ENCODE data around the gene POU6F2. TPM values are rescaled to one million over a fixed set of nuclear protein-coding genes. Genes with fewer than 3 reads are reported as not detected.

POU6F2 gene
- total and polyA plus RNA-seq, 4 experiments from 2014 or later = not detected

GRCh38 chr7:39069031-39069430 lies 91.3 kb downstream of the POU6F2 start:
- intact Hi-C loops (cut with micrococcal nuclease) = no loop called here
- Mint-ChIP-seq H3K36me3 (no peaks in the 10 kb centered on the region), H3K4me1 (no peaks in the 10 kb centered on the region), H3K4me3 (no peak overlapping the region), H3K27me3 (peaks cover 0 to 2% of the 10 kb centered on the region in 2 donors), H3K9me3 (no peaks in the 10 kb centered on the region), H3K27ac (no peak overlapping the region)
- Histone ChIP-seq H3K4me3 (ENCODE audit: low read length in 2 of 2) (no peak overlapping the region), H3K27ac (ENCODE audit: low read depth, low read length) (no peak overlapping the region), H3K27me3 (ENCODE audit: insufficient read depth, low read length) (no peaks in the 10 kb centered on the region), H3K36me3 (ENCODE audit: insufficient read depth, low read length) (no peaks in the 10 kb centered on the region), H3K9me3 (ENCODE audit: control insufficient read depth in 1 of 2, low read length in 2 of 2) (no peaks in the 10 kb centered on the region), H3K4me1 (ENCODE audit: insufficient read depth, low read length) (no peaks in the 10 kb centered on the region)
- DNase-seq = no peak
- CTCF ChIA-PET (ENCODE audit: partially characterized antibody) = no interaction called here
- POLR2A ChIA-PET (ENCODE audit: partially characterized antibody) = no interaction called here

- Histone ChIP-seq H3K4me3 (ENCODE audit: low read length in 2 of 2) (no peak overlapping the region), H3K9me3 (ENCODE audit: control insufficient read depth in 1 of 2, low read length in 2 of 2) (no peaks in the 10 kb centered on the region), H3K27ac (ENCODE audit: low read depth, low read length) (no peak overlapping the region), H3K4me1 (ENCODE audit: insufficient read depth, low read length) (no peaks in the 10 kb centered on the region), H3K36me3 (ENCODE audit: insufficient read depth, low read length) (no peaks in the 10 kb centered on the region), H3K27me3 (ENCODE audit: insufficient read depth, low read length) (no peaks in the 10 kb centered on the region)
- no peak for DNase-seq
- Mint-ChIP-seq H3K27ac (no peak overlapping the region), H3K27me3 (peaks cover 0 to 2% of the 10 kb centered on the region in 2 donors), H3K4me3 (no peak overlapping the region), H3K9me3 (no peaks in the 10 kb centered on the region), H3K36me3 (no peaks in the 10 kb centered on the region), H3K4me1 (no peaks in the 10 kb centered on the region)
- ChIA-PET POLR2A (ENCODE audit: partially characterized antibody) (no interaction called here), CTCF (ENCODE audit: partially characterized antibody) (no interaction called here)
- intact Hi-C loops (cut with micrococcal nuclease) = no loop called here
These were observed 92.5 kb downstream of the POU6F2 start for GRCh38 chr7:39069896-39070881.

- Mint-ChIP-seq H3K36me3 (no peaks in the 10 kb centered on the region), H3K27me3 (peaks cover 0 to 2% of the 10 kb centered on the region in 2 donors), H3K27ac (no peak overlapping the region), H3K4me3 (no peak overlapping the region), H3K9me3 (no peaks in the 10 kb centered on the region), H3K4me1 (no peaks in the 10 kb centered on the region)
- H3K27ac ChIP-seq (ENCODE audit: low read depth, low read length) = no peak overlapping the region
- CTCF ChIA-PET (ENCODE audit: partially characterized antibody) = no interaction called here
- POLR2A ChIA-PET (ENCODE audit: partially characterized antibody) = no interaction called here
- H3K9me3 ChIP-seq (ENCODE audit: control insufficient read depth in 1 of 2, low read length in 2 of 2) = no peaks in the 10 kb centered on the region
- no peaks in the 10 kb centered on the region for H3K27me3 ChIP-seq (ENCODE audit: insufficient read depth, low read length)
- no peaks in the 10 kb centered on the region for H3K4me1 ChIP-seq (ENCODE audit: insufficient read depth, low read length)
- H3K36me3 ChIP-seq (ENCODE audit: insufficient read depth, low read length) = no peaks in the 10 kb centered on the region
- intact Hi-C loops (cut with micrococcal nuclease) = no loop called here
- no peak overlapping the region for H3K4me3 ChIP-seq (ENCODE audit: low read length in 2 of 2)
- DNase-seq = no peak
These were observed 93.4 kb downstream of the POU6F2 start for GRCh38 chr7:39071116-39071515.

- no peaks in the 10 kb centered on the region for H3K9me3 Mint-ChIP-seq
- Histone ChIP-seq H3K36me3 (ENCODE audit: insufficient read depth, low read length) (no peaks in the 10 kb centered on the region), H3K4me1 (ENCODE audit: insufficient read depth, low read length) (no peaks in the 10 kb centered on the region), H3K4me3 (ENCODE audit: low read length in 2 of 2) (no peak overlapping the region), H3K27me3 (ENCODE audit: insufficient read depth, low read length) (no peaks in the 10 kb centered on the region), H3K27ac (ENCODE audit: low read depth, low read length) (no peak overlapping the region), H3K9me3 (ENCODE audit: control insufficient read depth in 1 of 2, low read length in 2 of 2) (no peaks in the 10 kb centered on the region)
- no peak overlapping the region for H3K4me3 Mint-ChIP-seq
- peaks cover 0 to 2% of the 10 kb centered on the region in 2 donors for H3K27me3 Mint-ChIP-seq
- POLR2A ChIA-PET (ENCODE audit: partially characterized antibody) = no interaction called here
- no peak overlapping the region for H3K27ac Mint-ChIP-seq
- CTCF ChIA-PET (ENCODE audit: partially characterized antibody) = no interaction called here
- no peaks in the 10 kb centered on the region for H3K36me3 Mint-ChIP-seq
- H3K4me1 Mint-ChIP-seq = no peaks in the 10 kb centered on the region
- no peak for DNase-seq
- intact Hi-C loops (cut with micrococcal nuclease) = no loop called here
These were observed 95.7 kb downstream of the POU6F2 start for GRCh38 chr7:39073432-39073831.

- intact Hi-C loops (cut with micrococcal nuclease) = no loop called here
- H3K4me3 Mint-ChIP-seq = no peak overlapping the region
- Histone ChIP-seq H3K27me3 (ENCODE audit: insufficient read depth, low read length) (no peaks in the 10 kb centered on the region), H3K27ac (ENCODE audit: low read depth, low read length) (no peak overlapping the region), H3K9me3 (ENCODE audit: control insufficient read depth in 1 of 2, low read length in 2 of 2) (no peaks in the 10 kb centered on the region), H3K4me1 (ENCODE audit: insufficient read depth, low read length) (no peaks in the 10 kb centered on the region), H3K4me3 (ENCODE audit: low read length in 2 of 2) (no peak overlapping the region), H3K36me3 (ENCODE audit: insufficient read depth, low read length) (no peaks in the 10 kb centered on the region)
- ChIA-PET CTCF (ENCODE audit: partially characterized antibody) (interaction anchor here (1.4 kb wide), 1 partner anchor 17 kb away, joined by 4 read pairs; no protein-coding TSS in a partner anchor), POLR2A (ENCODE audit: partially characterized antibody) (no interaction called here)
- H3K27me3 Mint-ChIP-seq = peaks cover 0 to 2% of the 10 kb centered on the region in 2 donors
- no peaks in the 10 kb centered on the region for H3K36me3 Mint-ChIP-seq
- no peaks in the 10 kb centered on the region for H3K4me1 Mint-ChIP-seq
- H3K27ac Mint-ChIP-seq = no peak overlapping the region
- H3K9me3 Mint-ChIP-seq = no peaks in the 10 kb centered on the region
- no peak for DNase-seq
These were observed 97.5 kb downstream of the POU6F2 start for GRCh38 chr7:39075210-39075609.

- Histone ChIP-seq H3K4me3 (ENCODE audit: low read length in 2 of 2) (no peak overlapping the region), H3K27ac (ENCODE audit: low read depth, low read length) (no peak overlapping the region), H3K4me1 (ENCODE audit: insufficient read depth, low read length) (no peaks in the 10 kb centered on the region), H3K36me3 (ENCODE audit: insufficient read depth, low read length) (no peaks in the 10 kb centered on the region), H3K27me3 (ENCODE audit: insufficient read depth, low read length) (no peaks in the 10 kb centered on the region), H3K9me3 (ENCODE audit: control insufficient read depth in 1 of 2, low read length in 2 of 2) (no peaks in the 10 kb centered on the region)
- Mint-ChIP-seq H3K4me1 (no peaks in the 10 kb centered on the region), H3K4me3 (no peak overlapping the region), H3K27ac (no peak overlapping the region), H3K36me3 (no peaks in the 10 kb centered on the region), H3K27me3 (peaks cover 5 to 12% of the 10 kb centered on the region in 2 donors), H3K9me3 (no peaks in the 10 kb centered on the region)
- ChIA-PET CTCF (ENCODE audit: partially characterized antibody) (no interaction called here), POLR2A (ENCODE audit: partially characterized antibody) (no interaction called here)
- intact Hi-C loops (cut with micrococcal nuclease) = no loop called here
- DNase-seq = no peak
These were observed 106.1 kb downstream of the POU6F2 start for GRCh38 chr7:39083781-39084180.

GRCh38 chr7:39084349-39084748 lies 106.6 kb downstream of the POU6F2 start:
- H3K27me3 Mint-ChIP-seq = peaks cover 5 to 12% of the 10 kb centered on the region in 2 donors
- POLR2A ChIA-PET (ENCODE audit: partially characterized antibody) = no interaction called here
- no peak overlapping the region for H3K27ac Mint-ChIP-seq
- H3K9me3 ChIP-seq (ENCODE audit: control insufficient read depth in 1 of 2, low read length in 2 of 2) = no peaks in the 10 kb centered on the region
- no peak overlapping the region for H3K27ac ChIP-seq (ENCODE audit: low read depth, low read length)
- no peaks in the 10 kb centered on the region for H3K4me1 Mint-ChIP-seq
- H3K27me3 ChIP-seq (ENCODE audit: insufficient read depth, low read length) = no peaks in the 10 kb centered on the region
- DNase-seq = no peak
- H3K4me3 Mint-ChIP-seq = no peak overlapping the region
- intact Hi-C loops (cut with micrococcal nuclease) = no loop called here
- H3K9me3 Mint-ChIP-seq = no peaks in the 10 kb centered on the region
- H3K36me3 ChIP-seq (ENCODE audit: insufficient read depth, low read length) = no peaks in the 10 kb centered on the region
- H3K36me3 Mint-ChIP-seq = no peaks in the 10 kb centered on the region
- CTCF ChIA-PET (ENCODE audit: partially characterized antibody) = no interaction called here
- H3K4me3 ChIP-seq (ENCODE audit: low read length in 2 of 2) = no peak overlapping the region
- no peaks in the 10 kb centered on the region for H3K4me1 ChIP-seq (ENCODE audit: insufficient read depth, low read length)

Measured in CD4-positive, alpha-beta memory T cell (primary cell).